Thoracic aorta endothelial cell (primary cell): ENCODE data around the gene FZD4. TPM values are rescaled to one million over a fixed set of nuclear protein-coding genes. Genes with fewer than 3 reads are reported as not detected.

Experiments used
- total RNA-seq: library from RNA; depleted of rRNA; stranded (reverse); fragments of >200 nt; gene quantifications from 2 replicates; pipeline ENCODE4 v1.2.3, GENCODE V29; 2012

The FZD4 gene
- total RNA-seq: 254 and 267 TPM in 2 replicates

DNA sequence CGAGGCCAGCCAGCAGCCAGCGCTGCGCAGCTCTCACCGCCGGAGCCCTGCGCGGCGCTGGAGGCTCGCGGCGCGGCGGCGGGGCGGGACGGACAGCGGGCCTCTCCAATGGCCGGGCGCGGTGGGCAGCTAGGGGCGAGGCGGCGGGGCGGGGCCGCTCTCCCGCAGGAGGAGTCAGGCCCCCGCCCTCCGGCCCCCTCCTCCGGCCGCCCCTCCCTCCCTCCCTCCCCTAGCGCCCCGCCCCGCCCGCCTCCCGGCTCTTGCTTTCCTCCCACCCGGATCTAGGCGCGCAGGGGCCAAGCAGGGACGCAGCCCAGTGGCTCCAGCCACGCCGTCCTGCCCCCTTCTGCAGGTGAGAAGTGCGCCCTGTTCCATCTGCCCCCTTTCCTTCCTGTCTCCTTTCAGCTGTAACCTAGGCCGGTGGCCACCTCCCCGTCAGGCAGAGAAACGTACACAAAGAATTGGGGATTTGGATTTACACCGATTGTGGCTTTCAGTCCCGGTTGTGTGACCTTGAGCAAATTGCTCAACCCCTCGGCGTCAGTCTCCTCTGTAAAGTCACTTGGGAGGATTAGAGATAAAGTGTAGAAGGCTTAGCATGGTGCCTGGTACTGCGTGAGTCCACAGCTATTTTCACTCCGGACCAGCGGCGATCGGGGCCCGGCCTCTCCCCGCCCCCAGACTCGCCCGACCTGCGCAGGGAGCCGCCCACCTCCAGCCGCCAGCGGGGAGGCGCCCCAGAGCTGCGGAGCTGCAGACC is at the start of gene FZD4:
Gene FZD4 (minus strand): TSS at position 35 of the 760 bp plus-strand sequence. CDS start 310 bp downstream, outside the sequence.

Other genes with a start within 250 kb of the FZD4 start
- gene PRSS23, start 154.9 kb downstream of the FZD4 start, total RNA-seq: 282 and 350 TPM in 2 replicates
- gene TMEM135, start 82.5 kb upstream of the FZD4 start, total RNA-seq: 29.8 and 37.8 TPM in 2 replicates